ENCODE results near the gene MAFG.

DNA sequence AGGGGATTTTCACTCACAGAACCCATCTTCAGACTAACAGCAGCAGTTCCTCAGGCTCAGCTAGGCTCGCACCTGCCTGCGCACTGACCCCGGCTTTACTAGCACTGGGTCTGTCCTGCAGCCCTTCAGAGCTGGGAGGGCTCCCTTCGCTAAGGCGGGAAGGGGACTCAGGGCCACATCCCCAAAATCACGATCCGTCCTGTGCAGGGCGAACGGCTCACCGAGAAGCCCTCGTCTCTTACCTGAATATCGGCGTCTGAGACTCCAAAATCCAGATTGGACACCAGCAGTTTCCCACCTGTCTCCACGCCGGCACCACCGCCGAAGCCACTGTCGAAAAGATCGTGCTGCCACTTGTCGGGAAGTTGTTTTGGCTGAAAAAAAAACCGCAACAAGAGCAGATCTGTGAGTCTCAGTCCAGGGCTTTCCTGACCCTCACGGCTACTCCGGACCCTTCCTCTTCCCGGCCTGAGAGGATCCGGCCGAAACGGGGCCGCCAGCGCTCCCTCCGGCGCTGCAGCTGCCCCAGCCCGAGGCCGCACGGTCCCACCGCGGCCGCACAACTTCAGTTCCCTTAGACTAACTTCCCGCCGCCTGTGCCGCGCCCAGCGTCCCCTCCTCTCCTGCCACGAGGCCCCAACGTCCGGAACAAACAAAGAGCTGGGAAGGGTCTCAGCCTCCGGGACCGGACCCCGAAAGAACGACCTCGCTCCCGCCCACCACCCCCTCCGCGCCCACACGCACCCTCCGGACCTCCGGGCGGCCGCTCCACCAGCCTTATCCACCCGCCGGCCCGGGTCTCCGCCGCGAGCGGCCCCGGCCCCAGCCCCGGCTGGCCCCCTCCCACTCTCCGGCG lies 36.9 kb downstream of the MAFG start:
- TF ChIP-seq POLR2A (IDR thresholded peaks at IDR 0.05) (no peak), CTCF (IDR thresholded peaks at IDR 0.05) (no peak)
